HG02678 (cell line): ENCODE data around the gene SLC7A11.
A peak's percentile ranks its signal among the peaks of the same experiment; 100 is the strongest.
"Not testable (repeated sequence)": the region's sequence is repeated elsewhere in the genome, so short reads cannot be mapped to it uniquely, and the experiment has no call there.

Source experiments
- ATAC-seq: cut with Tn5 transposase; IDR thresholded peaks from one replicate; pipeline ENCODE4 v1.9.1; 2021; ENCODE audit warnings: mild to moderate bottlenecking, moderate library complexity; ENCODE audit not compliant: unreplicated experiment

The SLC7A11 gene

GRCh38 chr4:138216272-138216867 lies 25.8 kb downstream of the SLC7A11 start:
- ATAC-seq: no peak

GRCh38 chr4:138210576-138210975 lies 31.6 kb downstream of the SLC7A11 start:
- not testable (repeated sequence) for ATAC-seq

- ATAC-seq: no peak
These were observed 33.1 kb downstream of the SLC7A11 start for GRCh38 chr4:138209094-138209493.

GRCh38 chr4:138205531-138206233 lies 36.5 kb downstream of the SLC7A11 start:
- no peak for ATAC-seq

- ATAC-seq: no peak
These were observed 37.6 kb downstream of the SLC7A11 start for GRCh38 chr4:138204507-138204906.

- ATAC-seq: no peak
These were observed 39.5 kb downstream of the SLC7A11 start for GRCh38 chr4:138202686-138203085.

GRCh38 chr4:138200236-138200590 lies 41.9 kb downstream of the SLC7A11 start:
- ATAC-seq: peak; percentile 41

- peak; percentile 66 for ATAC-seq
These were observed 42.4 kb downstream of the SLC7A11 start for GRCh38 chr4:138199568-138200235.

- no peak for ATAC-seq
These were observed 46.0 kb downstream of the SLC7A11 start for GRCh38 chr4:138196153-138196552.

- ATAC-seq: no peak
These were observed 48.2 kb downstream of the SLC7A11 start for GRCh38 chr4:138193963-138194362.

GRCh38 chr4:138192113-138192512 lies 50.0 kb downstream of the SLC7A11 start:
- no peak for ATAC-seq

- peak; percentile 99 for ATAC-seq
These were observed 51.7 kb downstream of the SLC7A11 start for GRCh38 chr4:138190452-138190858.

- no peak for ATAC-seq
These were observed 52.9 kb downstream of the SLC7A11 start for GRCh38 chr4:138189206-138189605.

- ATAC-seq: no peak
These were observed 53.6 kb downstream of the SLC7A11 start for GRCh38 chr4:138188406-138189084.

- ATAC-seq: no peak
These were observed 56.1 kb downstream of the SLC7A11 start for GRCh38 chr4:138185859-138186645.

- no peak for ATAC-seq
These were observed 57.3 kb downstream of the SLC7A11 start for GRCh38 chr4:138184886-138185285.

GRCh38 chr4:138182838-138183426 lies 59.2 kb downstream of the SLC7A11 start:
- ATAC-seq: peak; percentile 73

- ATAC-seq: no peak
These were observed 60.9 kb downstream of the SLC7A11 start for GRCh38 chr4:138181287-138181686.

- no peak for ATAC-seq
These were observed 63.6 kb downstream of the SLC7A11 start for GRCh38 chr4:138178566-138178965.

- peak; percentile 61 for ATAC-seq
These were observed 64.7 kb downstream of the SLC7A11 start for GRCh38 chr4:138177278-138177968.
